HL-60 (cell line): ENCODE data around the gene NACC2.

Source experiments
- DNase-seq, 2 experiments: peaks; one replicate each; pipeline ENCODE4 v3.0.0-alpha.2; 2010 to 2020; ENCODE audit warnings: low read depth in 1 of 2, low spot score in 1 of 2
- H3K27ac ChIP-seq: fragments of 250-450 bp; sonication (Bioruptor Pico); replicated peaks from 2 replicates; pipeline ENCODE4 v1.5.1; 2020; ENCODE audit warnings: mild to moderate bottlenecking, moderate library complexity
- H3K27me3 ChIP-seq: fragments of 250-450 bp; sonication (Bioruptor Pico); 2 replicates; pipeline ENCODE4 v1.5.1; 2021; ENCODE audit warnings: mild to moderate bottlenecking, moderate library complexity; ENCODE audit not compliant: insufficient read depth, poor library complexity, severe bottlenecking
- H3K4me3 ChIP-seq: replicated peaks from 2 replicates; pipeline ENCODE4 v1.5.1; 2011; ENCODE audit warnings: mild to moderate bottlenecking, control low read depth, low read length; ENCODE audit not compliant: insufficient read depth
- GABPA ChIP-seq: IDR thresholded peaks from 2 replicates; pipeline ENCODE4 v1.6.1; 2012; ENCODE audit warnings: low read depth
- POLR2AphosphoS5 ChIP-seq: IDR thresholded peaks from 2 replicates; pipeline ENCODE4 v1.6.1; 2012; ENCODE audit warnings: low read depth
- SPI1 ChIP-seq: IDR thresholded peaks from 2 replicates; pipeline ENCODE4 v1.6.1; 2012; ENCODE audit warnings: low read depth, mild to moderate bottlenecking, borderline replicate concordance
- TF ChIP-seq, protein P1 (sequence below): IDR thresholded peaks from 2 replicates; pipeline ENCODE4 v1.6.1; 2012; ENCODE audit warnings: low read depth; ENCODE audit not compliant: insufficient replicate concordance
- TF ChIP-seq, protein P2 (sequence below): IDR thresholded peaks from one replicate; pipeline ENCODE4 v1.5.1; 2011; ENCODE audit warnings: low read length, control low read depth, inconsistent platforms; ENCODE audit not compliant: insufficient read depth

NACC2 gene

DNA sequence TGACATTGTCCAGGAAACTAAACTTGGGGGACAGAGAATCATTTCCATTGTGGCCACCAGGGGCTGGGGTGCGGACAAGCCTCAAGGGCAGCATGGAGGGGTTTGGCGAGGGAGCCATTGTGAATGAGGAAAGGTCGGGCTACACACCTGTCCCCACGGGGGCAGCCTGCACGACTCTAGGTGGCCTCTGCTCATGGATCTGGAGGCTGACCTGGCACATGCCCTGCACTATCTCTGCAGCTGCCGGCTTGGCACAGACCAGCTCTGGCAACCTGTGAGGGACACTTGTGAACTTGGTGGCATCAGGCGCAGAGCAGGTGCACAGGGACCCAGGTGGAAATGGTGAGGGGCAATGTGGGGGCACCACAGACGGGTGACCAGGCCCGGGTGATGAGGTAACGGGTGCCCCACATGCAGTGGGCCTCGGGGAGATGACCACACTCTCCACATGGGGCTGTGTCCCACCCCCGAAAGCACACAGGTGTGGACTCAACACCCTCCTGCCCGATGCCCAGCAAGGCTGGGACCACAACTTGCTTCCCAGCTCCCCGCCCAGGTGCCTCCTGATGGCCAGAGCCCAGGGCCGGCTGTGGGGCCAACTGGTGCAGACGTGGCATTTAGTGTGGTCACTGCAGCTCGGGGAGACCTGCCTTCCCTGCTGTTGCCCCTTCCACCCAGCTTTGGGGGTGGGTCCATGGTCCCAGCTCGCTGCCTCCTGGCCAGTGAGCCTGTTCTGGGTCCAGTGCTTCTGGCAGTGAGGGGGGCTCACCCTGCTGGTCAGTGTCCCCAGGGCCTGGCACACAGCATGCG is 73.0 kb downstream of the NACC2 start:
- TF ChIP-seq GABPA (no peak), SPI1 (no peak), POLR2AphosphoS5 (no peak)
- TF ChIP-seq, protein P1, sequence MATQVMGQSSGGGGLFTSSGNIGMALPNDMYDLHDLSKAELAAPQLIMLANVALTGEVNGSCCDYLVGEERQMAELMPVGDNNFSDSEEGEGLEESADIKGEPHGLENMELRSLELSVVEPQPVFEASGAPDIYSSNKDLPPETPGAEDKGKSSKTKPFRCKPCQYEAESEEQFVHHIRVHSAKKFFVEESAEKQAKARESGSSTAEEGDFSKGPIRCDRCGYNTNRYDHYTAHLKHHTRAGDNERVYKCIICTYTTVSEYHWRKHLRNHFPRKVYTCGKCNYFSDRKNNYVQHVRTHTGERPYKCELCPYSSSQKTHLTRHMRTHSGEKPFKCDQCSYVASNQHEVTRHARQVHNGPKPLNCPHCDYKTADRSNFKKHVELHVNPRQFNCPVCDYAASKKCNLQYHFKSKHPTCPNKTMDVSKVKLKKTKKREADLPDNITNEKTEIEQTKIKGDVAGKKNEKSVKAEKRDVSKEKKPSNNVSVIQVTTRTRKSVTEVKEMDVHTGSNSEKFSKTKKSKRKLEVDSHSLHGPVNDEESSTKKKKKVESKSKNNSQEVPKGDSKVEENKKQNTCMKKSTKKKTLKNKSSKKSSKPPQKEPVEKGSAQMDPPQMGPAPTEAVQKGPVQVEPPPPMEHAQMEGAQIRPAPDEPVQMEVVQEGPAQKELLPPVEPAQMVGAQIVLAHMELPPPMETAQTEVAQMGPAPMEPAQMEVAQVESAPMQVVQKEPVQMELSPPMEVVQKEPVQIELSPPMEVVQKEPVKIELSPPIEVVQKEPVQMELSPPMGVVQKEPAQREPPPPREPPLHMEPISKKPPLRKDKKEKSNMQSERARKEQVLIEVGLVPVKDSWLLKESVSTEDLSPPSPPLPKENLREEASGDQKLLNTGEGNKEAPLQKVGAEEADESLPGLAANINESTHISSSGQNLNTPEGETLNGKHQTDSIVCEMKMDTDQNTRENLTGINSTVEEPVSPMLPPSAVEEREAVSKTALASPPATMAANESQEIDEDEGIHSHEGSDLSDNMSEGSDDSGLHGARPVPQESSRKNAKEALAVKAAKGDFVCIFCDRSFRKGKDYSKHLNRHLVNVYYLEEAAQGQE = no peak
- TF ChIP-seq, protein P2, sequence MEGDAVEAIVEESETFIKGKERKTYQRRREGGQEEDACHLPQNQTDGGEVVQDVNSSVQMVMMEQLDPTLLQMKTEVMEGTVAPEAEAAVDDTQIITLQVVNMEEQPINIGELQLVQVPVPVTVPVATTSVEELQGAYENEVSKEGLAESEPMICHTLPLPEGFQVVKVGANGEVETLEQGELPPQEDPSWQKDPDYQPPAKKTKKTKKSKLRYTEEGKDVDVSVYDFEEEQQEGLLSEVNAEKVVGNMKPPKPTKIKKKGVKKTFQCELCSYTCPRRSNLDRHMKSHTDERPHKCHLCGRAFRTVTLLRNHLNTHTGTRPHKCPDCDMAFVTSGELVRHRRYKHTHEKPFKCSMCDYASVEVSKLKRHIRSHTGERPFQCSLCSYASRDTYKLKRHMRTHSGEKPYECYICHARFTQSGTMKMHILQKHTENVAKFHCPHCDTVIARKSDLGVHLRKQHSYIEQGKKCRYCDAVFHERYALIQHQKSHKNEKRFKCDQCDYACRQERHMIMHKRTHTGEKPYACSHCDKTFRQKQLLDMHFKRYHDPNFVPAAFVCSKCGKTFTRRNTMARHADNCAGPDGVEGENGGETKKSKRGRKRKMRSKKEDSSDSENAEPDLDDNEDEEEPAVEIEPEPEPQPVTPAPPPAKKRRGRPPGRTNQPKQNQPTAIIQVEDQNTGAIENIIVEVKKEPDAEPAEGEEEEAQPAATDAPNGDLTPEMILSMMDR = no peak
- H3K4me3 ChIP-seq = no peak overlapping the region
- no peaks in the 10 kb centered on the region for H3K27me3 ChIP-seq
- DNase-seq = no peak
- no peak overlapping the region for H3K27ac ChIP-seq

DNA sequence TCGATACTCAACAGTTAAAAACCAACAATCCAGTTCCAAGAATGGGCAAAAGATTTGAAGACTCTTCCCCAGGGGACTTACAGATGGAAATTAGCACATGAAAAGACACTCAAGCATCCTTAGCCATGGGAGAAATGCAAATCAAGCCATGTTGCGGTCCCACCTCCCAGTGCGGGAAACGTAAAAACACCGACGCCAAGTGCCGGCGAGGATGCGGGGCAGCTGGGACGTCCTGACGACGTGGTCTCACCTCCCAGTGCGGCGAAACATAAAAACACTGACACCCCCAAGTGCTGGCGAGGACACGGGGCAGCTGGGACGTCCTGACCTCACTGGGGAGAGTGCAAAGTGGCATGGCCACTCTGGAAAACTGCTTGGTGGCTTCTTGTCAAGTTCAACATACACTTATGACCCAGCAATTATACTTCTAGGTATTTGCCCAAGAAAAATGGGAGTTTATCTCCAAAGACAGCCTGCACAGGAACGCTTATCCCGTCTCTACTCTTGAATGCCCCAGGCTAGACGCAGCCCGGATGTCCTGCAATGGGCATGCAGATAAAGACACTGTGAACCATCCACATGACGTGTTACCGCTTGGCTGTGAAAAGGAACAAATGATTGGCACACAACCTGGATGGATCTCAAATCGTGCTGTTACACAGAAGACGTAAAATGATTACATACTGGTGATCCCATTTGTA is 73.8 kb downstream of the NACC2 start:
- Histone ChIP-seq H3K4me3 (no peak overlapping the region), H3K27ac (no peak overlapping the region), H3K27me3 (no peaks in the 10 kb centered on the region)
- no peak for DNase-seq
- TF ChIP-seq GABPA (no peak), POLR2AphosphoS5 (no peak), SPI1 (no peak)
- TF ChIP-seq, protein P1 = no peak
- TF ChIP-seq, protein P2 = no peak

DNA sequence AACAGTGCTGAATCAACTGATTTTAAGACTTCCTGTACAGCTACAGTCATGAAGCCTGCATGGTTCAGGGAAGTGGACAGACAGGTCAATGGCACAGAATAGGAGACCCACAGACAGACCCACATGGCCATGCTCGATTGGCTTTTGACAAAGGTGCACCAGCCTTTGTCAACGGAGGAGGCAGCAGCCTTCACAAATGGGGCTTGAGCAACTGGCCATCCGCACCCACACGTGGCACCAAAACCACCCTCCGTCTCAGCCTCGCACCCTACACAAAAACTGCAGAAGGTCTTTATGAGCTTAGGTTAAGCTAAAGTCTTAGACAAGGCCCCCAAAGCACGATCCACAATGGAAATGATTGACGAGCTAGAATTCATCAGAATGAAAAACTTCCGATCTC is 74.4 kb downstream of the NACC2 start:
- Histone ChIP-seq H3K27ac (no peak overlapping the region), H3K4me3 (no peak overlapping the region), H3K27me3 (no peaks in the 10 kb centered on the region)
- DNase-seq = no peak
- no peak for TF ChIP-seq POLR2AphosphoS5
- no peak for TF ChIP-seq SPI1
- no peak for TF ChIP-seq GABPA
- TF ChIP-seq, protein P2 = no peak
- TF ChIP-seq, protein P1 = no peak
